Right lobe of liver (tissue), 6 donors: ENCODE data around the gene INSYN2B. TPM values are rescaled to one million over a fixed set of nuclear protein-coding genes. Genes with fewer than 3 reads are reported as not detected.

Experiments
- ATAC-seq, 4 donors: fragments of 200-7000 bp; cut with Tn5 transposase; one replicate each; pipeline ENCODE4 v1.9.1; 2020; ENCODE audit warnings: mild to moderate bottlenecking in 4 of 4, moderate library complexity in 4 of 4
- DNase-seq, 3 donors: peaks; one replicate each; pipeline ENCODE4 v3.0.0-alpha.2; 2020
- H3K27ac ChIP-seq, 3 donors: fragments of 200-600 bp; one replicate each; pipeline ENCODE4 v1.8.0; 2022
- H3K27me3 ChIP-seq, 2 donors: fragments of 200-600 bp; one replicate each; pipeline ENCODE4 v1.8.0; 2022
- H3K36me3 ChIP-seq, 4 donors: fragments of 200-600 bp; sonication (generic) in 1 of 4; one replicate each; pipeline versions ENCODE4 v1.5.1 to v1.8.0; 2017 to 2022; ENCODE audit warnings: control low read depth in 1 of 4
- H3K4me1 ChIP-seq, 4 donors: fragments of 200-600 bp; sonication (generic) in 1 of 4; one replicate each; pipeline versions ENCODE4 v1.5.1 to v1.8.0; 2017 to 2022; ENCODE audit warnings: control low read depth in 1 of 4
- H3K4me3 ChIP-seq, 3 donors: fragments of 200-600 bp; one replicate each; pipeline ENCODE4 v1.8.0; 2022
- H3K9me3 ChIP-seq, 4 donors: fragments of 200-600 bp; sonication (generic) in 1 of 4; one replicate each; pipeline versions ENCODE4 v1.5.1 to v1.8.0; 2017 to 2022; ENCODE audit warnings: control low read depth in 1 of 4
- CTCF ChIP-seq, 4 donors: fragments of 200-600 bp in 3 of 4; fragments of 450-650 bp in 1 of 4; IDR thresholded peaks; one replicate each; pipeline versions ENCODE4 v1.5.1 to v1.8.0; 2016 to 2022; ENCODE audit warnings: antibody characterized with exemption in 4 of 4, mild to moderate bottlenecking in 2 of 4
- POLR2A ChIP-seq: fragments of 450-650 bp; IDR thresholded peaks from one replicate; pipeline ENCODE4 v1.6.1; 2017; ENCODE audit warnings: antibody characterized with exemption, mild to moderate bottlenecking
- WGBS: methylation state at CpG from one replicate; pipeline ENCODE4 v1.1.6; 2018; ENCODE audit warnings: low coverage, low lambda C conversion rate; ENCODE audit not compliant: insufficient coverage; ENCODE audit errors: missing lambda C conversion rate; 5-methylcytosine and 5-hydroxymethylcytosine counted together
- intact Hi-C, 2 donors: fragments of 100-400 bp; cut with DNase I; formaldehyde crosslinking; loops; one replicate each; pipeline versions ENCODE4 v1.11.2 to v1.14.1; 2022
- total RNA-seq, 6 experiments: library from RNA; depleted of rRNA in 2 of 6; stranded (reverse); fragments of >200 nt in 2 of 6; fragmentation: NEBNext Ultra II Directional in 3 of 6; extraction: Animal tissue kit (Norgen Biotek cat#: 25700) in 3 of 6; gene quantifications; one replicate each; pipeline versions ENCODE4 v1.1.0 to v1.2.4, GENCODE V29; 2016 to 2023
- donor health status: DM: no; HTN: yes; CAD: no.
- donor health status: DM: no; HTN: no; CAD: no.
- donor health status: DM: no; HTN: no; CAD: no.
- donor health status: DM: no; HTN: yes; CAD: no.
- donor health status: DM: no; HTN: yes; CAD: no.

The INSYN2B gene
- total RNA-seq, 6 experiments from 2014 or later, result 0.09 to 0.13 TPM; not detected in 4

DNA sequence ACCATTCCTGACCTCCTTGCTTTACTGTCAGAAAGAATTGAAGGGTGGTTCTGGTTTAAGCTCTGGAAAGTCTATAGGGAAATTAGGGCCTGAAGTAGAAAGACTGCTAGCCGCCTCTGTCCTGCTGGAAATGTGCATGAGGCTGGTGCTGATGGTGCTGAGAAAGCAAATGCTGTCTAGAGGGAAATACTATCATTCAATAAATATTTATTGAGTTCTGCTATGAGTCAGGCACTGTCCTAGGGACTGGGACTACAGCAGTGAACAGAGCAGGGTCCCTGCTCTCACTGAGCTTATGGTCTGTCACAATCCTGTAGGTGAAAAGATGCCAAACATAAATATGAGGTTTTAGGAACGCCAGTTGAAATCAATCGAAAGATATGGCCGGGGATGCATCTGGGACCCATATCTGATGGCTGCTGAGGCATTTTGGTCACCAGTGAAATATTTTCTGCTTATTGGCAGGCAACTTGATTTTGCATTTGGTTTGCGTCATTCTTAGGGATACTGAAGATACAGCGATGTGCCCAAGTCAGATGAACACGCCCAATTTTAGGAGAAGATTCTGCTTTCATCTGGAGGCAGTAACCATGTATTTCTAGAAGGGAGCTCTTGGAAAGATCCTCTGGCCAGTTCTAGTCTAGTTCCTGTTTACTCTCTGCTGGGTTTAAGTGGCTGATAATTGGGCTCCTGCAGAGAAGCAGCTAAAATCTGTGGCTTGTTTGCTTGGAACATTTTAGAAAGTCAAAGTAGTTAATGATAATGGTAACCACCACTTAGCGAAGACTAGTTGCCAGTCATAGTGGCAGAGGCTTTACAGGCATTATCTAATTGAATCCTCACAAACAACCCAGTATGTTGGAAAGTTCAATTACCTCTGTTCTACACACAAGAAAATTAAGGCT is 73.3 kb downstream of the INSYN2B start:
- H3K36me3 ChIP-seq, result no peaks in the 10 kb centered on the region
- intact Hi-C loops, result no loop called here
- TF ChIP-seq POLR2A (no peak), CTCF (IDR thresholded peaks at IDR 0.05) (no peak)
- no peak overlapping the region for H3K4me3 ChIP-seq
- no peaks in the 10 kb centered on the region for H3K9me3 ChIP-seq
- no peaks in the 10 kb centered on the region for H3K27me3 ChIP-seq
- no peak overlapping the region for H3K27ac ChIP-seq
- no peak for DNase-seq
- no peak for ATAC-seq
- no peaks in the 10 kb centered on the region for H3K4me1 ChIP-seq
- WGBS, result 58% methylated on average over 7 of the region's 8 CpGs

DNA sequence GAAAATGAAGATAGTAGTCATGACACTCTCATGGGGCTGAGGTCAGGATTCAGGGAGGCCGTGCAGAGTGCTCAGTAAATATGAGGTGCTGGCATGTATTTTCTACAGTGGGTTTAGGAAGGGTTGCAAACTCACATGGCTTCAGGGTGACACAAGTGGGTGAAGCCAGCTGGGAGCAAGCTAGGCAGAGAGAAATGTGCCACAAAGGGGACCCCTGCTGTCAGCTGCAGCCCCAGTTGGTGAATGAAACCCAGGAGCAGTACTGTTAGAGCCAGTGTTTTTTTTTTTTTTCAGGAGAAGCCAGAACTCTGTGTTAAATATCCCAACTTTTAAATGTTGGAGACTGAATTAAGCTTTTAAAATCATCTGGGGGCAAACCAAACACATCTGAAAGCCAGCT is 75.3 kb downstream of the INSYN2B start:
- DNase-seq (no peak), ATAC-seq (no peak)
- intact Hi-C loops, result no loop called here
- H3K27me3 ChIP-seq, result no peaks in the 10 kb centered on the region
- H3K4me1 ChIP-seq, result no peaks in the 10 kb centered on the region
- no peaks in the 10 kb centered on the region for H3K36me3 ChIP-seq
- no peak for TF ChIP-seq POLR2A
- TF ChIP-seq CTCF (IDR thresholded peaks at IDR 0.05), result no peak
- H3K27ac ChIP-seq, result no peak overlapping the region
- H3K4me3 ChIP-seq, result no peak overlapping the region
- no CpG with 5 or more reads among the region's 1 CpG for WGBS
- no peaks in the 10 kb centered on the region for H3K9me3 ChIP-seq

DNA sequence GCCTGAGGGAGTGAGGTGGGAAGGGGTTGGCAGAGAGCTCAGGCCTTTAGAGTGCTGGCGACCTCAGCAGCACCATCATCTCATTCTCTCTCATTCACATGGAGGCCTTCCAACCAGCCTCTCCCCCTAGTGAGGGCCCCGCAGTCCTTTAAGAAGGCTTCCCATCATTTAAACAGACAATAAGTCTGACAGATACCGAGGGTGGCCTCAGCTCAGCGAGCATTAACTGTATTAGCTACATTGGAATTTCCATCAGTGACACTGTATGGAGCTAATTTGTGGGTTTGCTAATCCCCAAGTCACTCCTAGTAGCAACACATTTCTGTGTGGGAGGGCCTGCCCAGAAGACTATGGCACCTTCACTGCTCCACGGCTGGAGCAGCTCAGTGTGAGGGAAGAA is 75.8 kb downstream of the INSYN2B start:
- 63% methylated on average over 2 of the region's 5 CpGs for WGBS
- Histone ChIP-seq H3K27ac (no peak overlapping the region), H3K36me3 (no peaks in the 10 kb centered on the region), H3K27me3 (no peaks in the 10 kb centered on the region), H3K9me3 (no peaks in the 10 kb centered on the region), H3K4me3 (no peak overlapping the region), H3K4me1 (no peaks in the 10 kb centered on the region)
- TF ChIP-seq POLR2A (no peak), CTCF (IDR thresholded peaks at IDR 0.05) (no peak)
- intact Hi-C loops, result no loop called here
- ATAC-seq (no peak), DNase-seq (no peak)

DNA sequence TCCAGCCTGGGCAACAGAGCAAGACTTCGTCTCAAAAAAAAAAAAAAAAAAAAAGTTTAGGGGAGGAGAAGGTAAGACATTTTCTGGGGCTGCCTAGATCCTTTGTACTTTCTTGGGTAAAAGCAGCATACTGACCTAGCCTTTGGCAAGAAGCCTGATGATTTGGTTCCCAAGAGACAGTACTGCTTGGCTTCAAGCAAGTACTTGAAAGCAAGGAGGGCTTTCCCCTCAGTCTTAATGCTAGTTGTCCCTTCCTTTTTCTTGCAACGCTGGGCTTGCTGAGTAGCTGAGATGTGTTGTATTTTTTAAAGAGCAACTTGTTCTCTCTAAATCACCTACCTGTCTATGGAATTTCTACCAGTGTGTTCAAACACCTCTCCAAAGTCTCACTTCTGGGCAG is 76.2 kb downstream of the INSYN2B start:
- ATAC-seq, result no peak
- Histone ChIP-seq H3K9me3 (no peaks in the 10 kb centered on the region), H3K36me3 (no peaks in the 10 kb centered on the region), H3K27me3 (no peaks in the 10 kb centered on the region), H3K27ac (no peak overlapping the region), H3K4me3 (no peak overlapping the region), H3K4me1 (no peaks in the 10 kb centered on the region)
- DNase-seq, result no peak
- WGBS, result 60% methylated on average over 2 of the region's 2 CpGs
- TF ChIP-seq CTCF (IDR thresholded peaks at IDR 0.05) (no peak), POLR2A (no peak)
- intact Hi-C loops, result no loop called here
